GM12872 (cell line): Measurements from ENCODE around the gene MAP3K13.

Experiments
- TF ChIP-seq, protein P1 (sequence below): IDR thresholded peaks from 3 replicates; pipeline ENCODE4 v1.5.1; 2011; ENCODE audit warnings: low read depth, mild to moderate bottlenecking, low read length, moderate library complexity; ENCODE audit not compliant: insufficient read depth

Gene MAP3K13

DNA sequence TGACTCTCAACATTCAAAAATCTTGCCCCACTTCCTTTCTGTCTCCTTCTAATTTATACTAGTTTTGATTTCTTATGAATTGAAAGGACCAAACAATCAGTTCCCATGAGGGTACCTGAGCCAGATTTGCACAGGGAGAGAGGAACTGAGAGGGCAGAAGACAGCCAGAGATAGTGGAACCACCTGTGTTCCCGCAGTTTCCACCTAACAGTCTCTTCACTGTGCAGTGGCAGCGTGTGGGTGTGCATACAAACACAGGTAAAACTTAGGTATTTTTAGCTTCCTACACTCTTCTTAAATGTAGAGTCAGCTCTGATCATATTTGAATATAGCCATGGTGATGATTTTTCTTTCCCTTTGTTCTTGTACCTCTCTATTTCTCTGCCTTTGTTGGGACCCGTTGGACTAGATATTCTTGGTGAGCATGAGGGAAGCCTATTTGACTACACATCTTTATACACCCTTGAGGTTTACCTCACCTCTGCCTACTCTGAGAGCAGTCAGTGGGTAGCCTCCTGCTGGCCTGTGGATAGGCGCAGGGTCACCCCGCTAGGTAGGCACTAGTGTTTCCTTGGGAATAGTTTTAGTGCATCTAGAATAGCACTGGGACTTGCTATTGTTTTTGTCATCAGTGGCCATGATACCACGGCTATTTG, 58.8 kb downstream of the MAP3K13 start:
- TF ChIP-seq, protein P1, sequence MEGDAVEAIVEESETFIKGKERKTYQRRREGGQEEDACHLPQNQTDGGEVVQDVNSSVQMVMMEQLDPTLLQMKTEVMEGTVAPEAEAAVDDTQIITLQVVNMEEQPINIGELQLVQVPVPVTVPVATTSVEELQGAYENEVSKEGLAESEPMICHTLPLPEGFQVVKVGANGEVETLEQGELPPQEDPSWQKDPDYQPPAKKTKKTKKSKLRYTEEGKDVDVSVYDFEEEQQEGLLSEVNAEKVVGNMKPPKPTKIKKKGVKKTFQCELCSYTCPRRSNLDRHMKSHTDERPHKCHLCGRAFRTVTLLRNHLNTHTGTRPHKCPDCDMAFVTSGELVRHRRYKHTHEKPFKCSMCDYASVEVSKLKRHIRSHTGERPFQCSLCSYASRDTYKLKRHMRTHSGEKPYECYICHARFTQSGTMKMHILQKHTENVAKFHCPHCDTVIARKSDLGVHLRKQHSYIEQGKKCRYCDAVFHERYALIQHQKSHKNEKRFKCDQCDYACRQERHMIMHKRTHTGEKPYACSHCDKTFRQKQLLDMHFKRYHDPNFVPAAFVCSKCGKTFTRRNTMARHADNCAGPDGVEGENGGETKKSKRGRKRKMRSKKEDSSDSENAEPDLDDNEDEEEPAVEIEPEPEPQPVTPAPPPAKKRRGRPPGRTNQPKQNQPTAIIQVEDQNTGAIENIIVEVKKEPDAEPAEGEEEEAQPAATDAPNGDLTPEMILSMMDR: no peak

DNA sequence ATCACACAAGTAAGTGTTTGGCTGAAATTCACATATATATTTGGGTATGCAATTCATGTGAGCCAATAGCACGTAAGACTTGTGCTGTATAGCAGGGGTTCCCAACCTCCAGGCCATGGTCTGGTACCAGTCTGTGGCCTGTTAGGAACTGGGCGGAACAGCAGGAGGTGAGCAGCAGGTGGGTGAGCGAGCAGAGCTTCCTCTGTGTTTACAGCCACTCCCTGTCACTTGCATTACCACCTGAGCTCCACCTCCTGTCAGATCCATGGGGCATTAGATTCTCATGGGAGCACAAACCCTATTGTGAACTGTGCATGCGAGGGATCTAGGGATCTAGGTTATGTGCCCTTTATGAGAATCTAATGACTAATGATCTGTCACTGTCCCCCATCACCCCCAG, 59.7 kb downstream of the MAP3K13 start:
- TF ChIP-seq, protein P1: no peak

DNA sequence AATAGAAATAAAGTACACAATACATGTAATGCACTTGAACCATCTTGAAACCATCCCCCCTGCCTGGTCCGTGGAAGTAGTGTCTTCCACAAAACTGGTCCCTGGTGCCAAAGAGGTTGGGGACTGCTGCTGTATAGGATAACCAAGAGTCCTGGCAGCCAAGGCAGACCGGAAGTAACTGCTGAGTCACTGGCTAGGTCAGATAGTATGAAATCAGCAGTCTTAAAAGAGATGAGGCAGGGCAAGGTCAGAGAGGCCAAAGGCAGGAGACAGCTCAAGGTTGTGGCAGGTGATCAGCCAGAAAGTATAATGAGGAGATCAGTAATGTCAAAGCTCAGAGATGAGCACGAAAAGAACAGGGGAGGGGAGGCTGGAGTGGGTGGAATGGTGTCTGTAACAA, 60.2 kb downstream of the MAP3K13 start:
- TF ChIP-seq, protein P1: no peak

DNA sequence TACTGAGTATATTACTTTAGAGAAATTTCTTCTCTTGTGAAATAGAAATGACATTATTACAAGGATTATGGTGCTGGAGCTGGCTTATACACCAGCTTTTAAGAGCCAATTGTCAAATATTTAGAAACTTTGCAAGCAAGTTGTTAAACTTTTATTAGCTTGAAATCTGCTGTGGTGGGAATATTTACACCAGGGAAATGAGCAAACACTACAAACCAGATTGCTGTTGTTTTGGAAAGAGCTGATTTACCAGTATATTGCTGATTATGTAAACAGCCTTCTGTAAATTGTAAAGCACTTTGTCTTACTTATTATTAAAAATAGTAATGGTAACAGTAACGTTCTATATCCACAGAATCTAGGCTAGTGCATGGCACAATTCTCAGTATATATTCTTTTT, 61.5 kb downstream of the MAP3K13 start:
- TF ChIP-seq, protein P1: no peak

DNA sequence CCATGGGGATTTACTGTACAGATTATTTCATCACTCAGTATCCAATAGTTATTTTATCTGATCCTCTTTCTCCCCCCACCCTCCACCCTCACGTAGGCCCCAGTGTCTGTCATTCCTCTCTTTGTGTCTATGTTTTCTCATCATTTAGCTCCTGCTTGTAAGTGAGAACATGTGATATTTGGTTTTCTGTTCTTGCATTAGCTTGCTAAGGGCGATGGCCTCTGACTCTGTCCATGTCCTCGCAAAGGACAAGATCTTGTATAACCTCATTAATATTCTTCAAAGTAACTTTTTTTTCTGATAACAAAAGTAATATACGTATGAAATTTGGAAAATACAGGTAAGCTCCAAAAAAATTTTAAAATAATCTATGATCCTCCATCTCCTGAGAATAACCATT, 67.4 kb downstream of the MAP3K13 start:
- TF ChIP-seq, protein P1: no peak

DNA sequence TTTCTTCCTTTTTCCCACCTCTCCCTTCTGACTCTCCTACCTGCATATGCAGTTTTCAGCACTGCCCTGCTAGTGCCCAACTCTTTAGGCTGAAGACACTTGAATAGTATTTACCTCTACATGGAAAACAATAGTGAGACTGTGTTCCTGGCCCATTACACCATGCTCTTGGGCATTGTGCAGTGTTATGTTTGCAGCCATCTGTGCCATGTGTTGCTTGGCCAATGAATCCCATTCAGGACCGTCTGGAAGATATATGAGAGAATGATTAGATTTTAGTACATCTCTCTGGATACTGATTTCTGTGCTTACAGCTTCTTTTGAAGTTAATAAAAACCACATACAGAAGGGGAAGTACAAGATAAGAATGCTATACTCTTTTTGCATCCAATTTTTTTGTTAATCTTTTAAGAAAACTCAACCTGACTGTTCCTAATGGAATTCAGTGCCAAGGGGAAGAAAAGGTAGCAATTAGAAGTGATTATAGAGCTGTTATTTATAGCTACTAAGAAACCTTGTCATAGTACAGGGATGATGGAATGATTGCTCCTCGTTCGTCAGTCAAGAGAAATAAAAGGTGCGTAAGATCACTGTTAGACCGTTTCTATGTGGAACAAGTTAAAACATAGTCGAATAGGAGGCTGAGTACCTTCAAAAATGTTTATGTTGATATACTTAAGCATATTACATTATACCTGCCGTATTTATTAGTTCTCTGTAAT, 77.0 kb downstream of the MAP3K13 start:
- TF ChIP-seq, protein P1: no peak

DNA sequence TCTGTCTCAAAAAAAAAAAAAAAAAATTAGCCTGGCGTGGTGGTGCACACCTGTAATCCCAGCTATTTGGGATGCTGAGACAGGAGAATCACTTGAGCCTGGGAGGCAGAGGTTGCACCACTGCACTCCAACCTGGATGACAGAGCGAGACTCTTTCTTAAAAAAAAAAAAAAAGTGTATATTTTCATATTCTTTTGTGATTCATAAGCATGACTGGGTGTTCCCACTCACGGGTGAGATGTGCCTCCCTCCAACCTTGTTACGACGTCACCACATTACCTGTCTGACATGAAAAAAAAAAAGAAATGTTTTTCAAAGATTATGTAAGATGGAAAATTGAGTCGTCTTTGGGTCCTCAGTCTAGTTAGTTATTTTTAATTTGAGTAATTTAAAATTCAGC, 79.1 kb downstream of the MAP3K13 start:
- TF ChIP-seq, protein P1: no peak
